Endothelial cell (in vitro differentiated cells): ENCODE results near the gene CCL13. TPM values are rescaled to one million over a fixed set of nuclear protein-coding genes. Genes with fewer than 3 reads are reported as not detected.

Experiments used
- DNase-seq: peaks from one replicate; pipeline ENCODE4 v3.0.0; 2021; ENCODE audit warnings: low spot score
- H3K27ac Mint-ChIP-seq: one replicate; pipeline ENCODE4 v1.8.0; 2021; ENCODE audit warnings: mixed read lengths, inconsistent platforms; ENCODE audit not compliant: unreplicated experiment
- H3K27me3 Mint-ChIP-seq: one replicate; pipeline ENCODE4 v1.8.0; 2021; ENCODE audit warnings: mild to moderate bottlenecking, moderate library complexity, mixed read lengths, inconsistent platforms; ENCODE audit not compliant: unreplicated experiment
- H3K36me3 Mint-ChIP-seq: one replicate; pipeline ENCODE4 v1.8.0; 2021; ENCODE audit warnings: mild to moderate bottlenecking, low read depth, mixed read lengths, inconsistent platforms; ENCODE audit not compliant: unreplicated experiment
- H3K4me1 Mint-ChIP-seq: one replicate; pipeline ENCODE4 v1.8.0; 2021; ENCODE audit warnings: mild to moderate bottlenecking, mixed read lengths, inconsistent platforms; ENCODE audit not compliant: unreplicated experiment
- H3K4me3 Mint-ChIP-seq: one replicate; pipeline ENCODE4 v1.8.0; 2021; ENCODE audit warnings: mild to moderate bottlenecking, mixed read lengths, inconsistent platforms; ENCODE audit not compliant: unreplicated experiment
- H3K9me3 Mint-ChIP-seq: one replicate; pipeline ENCODE4 v1.8.0; 2021; ENCODE audit warnings: mixed read lengths, inconsistent platforms; ENCODE audit not compliant: unreplicated experiment
- CTCF ChIP-seq: fragments of 200-600 bp; sonication (generic); IDR thresholded peaks from one replicate; pipeline ENCODE4 v1.5.0; 2021; ENCODE audit warnings: antibody characterized with exemption; ENCODE audit not compliant: unreplicated experiment
- total RNA-seq: library from RNA; stranded (reverse); fragmentation: NEBNext Ultra II Directional; extraction: Animal tissue kit (Norgen Biotek cat#: 25700); gene quantifications from one replicate; pipeline ENCODE4 v1.2.1, GENCODE V29; 2021; ENCODE audit not compliant: unreplicated experiment

Gene CCL13
- total RNA-seq, 1 donor from 2014 or later: not detected

GRCh38 chr17:34366010-34366409, 9.7 kb downstream of the CCL13 start:
- no peak for TF ChIP-seq CTCF
- Mint-ChIP-seq H3K27me3 (peaks cover 2% of the 10 kb centered on the region), H3K36me3 (no peaks in the 10 kb centered on the region), H3K27ac (no peak overlapping the region), H3K4me3 (no peak overlapping the region), H3K9me3 (no peaks in the 10 kb centered on the region), H3K4me1 (peaks cover 12% of the 10 kb centered on the region)
- no peak for DNase-seq

DNA sequence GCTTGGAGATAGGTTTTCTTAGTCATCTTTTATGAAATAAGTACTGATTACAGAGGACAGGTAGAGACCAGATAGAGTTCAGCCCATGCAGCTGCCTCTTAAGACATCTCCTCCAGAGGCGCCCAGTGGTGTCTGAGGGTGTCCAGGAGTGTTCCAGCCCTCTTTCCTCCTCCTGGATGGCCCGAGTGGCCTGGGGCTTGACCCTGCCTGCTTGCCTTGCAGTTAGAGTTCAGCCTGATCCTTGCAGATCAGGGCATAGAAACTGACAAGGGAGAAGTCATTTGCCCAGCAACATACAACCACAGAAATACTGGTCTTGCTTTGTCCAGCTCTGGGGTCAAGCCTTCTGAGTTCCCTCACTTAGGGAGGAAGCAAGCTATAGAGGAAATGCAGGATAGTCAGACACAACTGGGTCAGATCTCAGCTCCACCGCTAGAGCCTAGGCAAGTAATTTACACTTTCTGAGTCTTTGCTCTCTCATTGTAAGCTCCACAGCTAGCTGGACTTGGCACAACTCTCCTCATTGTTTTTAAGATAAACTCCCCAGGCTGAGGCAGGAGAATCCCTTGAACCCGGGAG, 10.3 kb downstream of the CCL13 start:
- Mint-ChIP-seq H3K27me3 (peaks cover 2% of the 10 kb centered on the region), H3K36me3 (no peaks in the 10 kb centered on the region), H3K9me3 (no peaks in the 10 kb centered on the region), H3K4me3 (no peak overlapping the region), H3K27ac (no peak overlapping the region), H3K4me1 (peaks cover 10% of the 10 kb centered on the region)
- no peak for DNase-seq
- no peak for TF ChIP-seq CTCF

- H3K4me3 Mint-ChIP-seq: no peak overlapping the region
- no peaks in the 10 kb centered on the region for H3K36me3 Mint-ChIP-seq
- no peak for TF ChIP-seq CTCF
- no peak for DNase-seq
- H3K9me3 Mint-ChIP-seq: no peaks in the 10 kb centered on the region
- no peak overlapping the region for H3K27ac Mint-ChIP-seq
- no peaks in the 10 kb centered on the region for H3K27me3 Mint-ChIP-seq
- H3K4me1 Mint-ChIP-seq: peaks cover 10% of the 10 kb centered on the region
These were observed 11.4 kb downstream of the CCL13 start for GRCh38 chr17:34367486-34368195.

GRCh38 chr17:34368196-34368945, 12.1 kb downstream of the CCL13 start:
- H3K36me3 Mint-ChIP-seq: no peaks in the 10 kb centered on the region
- no peak overlapping the region for H3K27ac Mint-ChIP-seq
- H3K4me3 Mint-ChIP-seq: no peak overlapping the region
- TF ChIP-seq CTCF: no peak
- DNase-seq: no peak
- peaks cover 10% of the 10 kb centered on the region for H3K4me1 Mint-ChIP-seq
- no peaks in the 10 kb centered on the region for H3K9me3 Mint-ChIP-seq
- H3K27me3 Mint-ChIP-seq: no peaks in the 10 kb centered on the region
